Activated T-cell treated with anti-CD3 and anti-CD28 coated beads, Interleukin-2, amount 50 U/mL, for 72 hours (primary cell): ENCODE measurements around the gene MEIS2. TPM values are rescaled to one million over a fixed set of nuclear protein-coding genes. Genes with fewer than 3 reads are reported as not detected.

Experiments
- ATAC-seq, 2 donors: fragments of 150-1000 bp; cut with Tn5 transposase; replicated peaks in 1 of 2; 2 replicates each; pipeline ENCODE4 v1.10.0; 2021; ENCODE audit warnings: moderate library complexity in 2 of 2, mild to moderate bottlenecking in 1 of 2
- DNase-seq, 2 donors: peaks; one replicate each; pipeline ENCODE4 v3.0.0; 2021 to 2022; ENCODE audit warnings: mixed read lengths in 1 of 2
- H3K27ac Mint-ChIP-seq: one replicate; pipeline ENCODE4 v1.8.0; 2022; ENCODE audit warnings: mild to moderate bottlenecking, moderate library complexity, mixed read lengths
- H3K27me3 Mint-ChIP-seq: one replicate; pipeline ENCODE4 v1.8.0; 2022; ENCODE audit warnings: low read depth, mixed read lengths
- H3K36me3 Mint-ChIP-seq, 2 donors: one replicate each; pipeline ENCODE4 v1.8.0; 2022; ENCODE audit warnings: mixed read lengths in 2 of 2, mild to moderate bottlenecking in 1 of 2; ENCODE audit not compliant: insufficient read depth in 2 of 2
- H3K4me1 Mint-ChIP-seq: one replicate; pipeline ENCODE4 v1.8.0; 2022; ENCODE audit warnings: low read depth, mixed read lengths
- H3K4me3 Mint-ChIP-seq, 2 donors: one replicate each; pipeline ENCODE4 v1.8.0; 2022; ENCODE audit warnings: mild to moderate bottlenecking in 2 of 2, mixed read lengths in 2 of 2, moderate library complexity in 2 of 2
- H3K9me3 Mint-ChIP-seq, 2 donors: one replicate each; pipeline ENCODE4 v1.8.0; 2022; ENCODE audit warnings: mixed read lengths in 2 of 2
- total RNA-seq, 2 donors: library from RNA; stranded (reverse); gene quantifications; one replicate each; pipeline ENCODE4 v1.2.3, GENCODE V29; 2022

MEIS2 gene
- total RNA-seq, 2 donors from 2014 or later: 0.19 TPM; not detected in 1

GRCh38 chr15:37109168-37109871 lies 9.0 kb upstream of the MEIS2 start:
- Mint-ChIP-seq H3K36me3 (peaks cover 4 to 10% of the 10 kb centered on the region in 2 donors), H3K9me3 (no peaks in the 10 kb centered on the region), H3K4me3 (no peak overlapping the region), H3K27me3 (peaks cover 96% of the 10 kb centered on the region), H3K4me1 (peaks cover 10% of the 10 kb centered on the region), H3K27ac (no peak overlapping the region)
- DNase-seq: no peak
- ATAC-seq: no peak

DNA sequence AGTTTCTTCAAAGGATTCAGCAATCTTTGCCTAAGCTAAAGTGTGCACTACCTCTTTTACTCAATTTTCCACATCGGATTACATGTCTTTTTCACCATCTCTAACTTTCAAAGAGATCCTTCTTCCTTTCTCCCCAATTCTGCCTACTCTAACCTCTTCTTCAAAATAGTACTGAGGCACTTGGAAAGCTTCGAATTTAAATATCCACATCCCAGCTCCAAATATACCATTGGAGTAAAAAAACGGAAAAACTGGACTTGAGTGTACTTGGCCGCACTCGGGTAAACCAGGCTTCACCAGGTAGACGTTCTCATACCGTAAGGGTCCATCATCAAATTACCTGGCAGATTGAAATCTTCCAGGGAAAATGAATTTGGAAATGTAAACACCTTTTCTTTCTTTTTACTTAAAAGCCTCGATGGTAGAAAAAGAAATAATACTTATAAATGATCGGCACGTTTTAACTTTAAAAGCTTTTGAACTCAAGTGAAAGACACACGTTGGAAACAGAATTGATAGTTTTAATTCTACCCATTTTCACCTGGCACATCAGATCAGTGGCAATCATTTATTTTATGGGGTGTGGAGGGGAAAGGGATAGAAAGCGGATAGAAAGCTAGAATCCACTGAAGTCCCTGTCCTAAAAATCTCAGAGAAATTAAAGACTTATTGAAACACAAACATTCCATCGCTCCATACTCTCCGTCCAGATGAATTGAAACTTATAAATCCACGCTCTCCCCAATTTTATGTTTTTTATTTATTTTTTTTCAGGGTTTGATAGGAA lies 8.2 kb upstream of the MEIS2 start:
- Mint-ChIP-seq H3K36me3 (peaks cover 4 to 10% of the 10 kb centered on the region in 2 donors), H3K4me3 (no peak overlapping the region), H3K4me1 (peaks cover 10% of the 10 kb centered on the region), H3K27ac (no peak overlapping the region), H3K27me3 (peaks cover 96% of the 10 kb centered on the region), H3K9me3 (no peaks in the 10 kb centered on the region)
- DNase-seq (no peak), ATAC-seq (no peak)

GRCh38 chr15:37107744-37108380 lies 7.5 kb upstream of the MEIS2 start:
- Mint-ChIP-seq H3K36me3 (peaks cover 4 to 10% of the 10 kb centered on the region in 2 donors), H3K27ac (no peak overlapping the region), H3K4me1 (peaks cover 10% of the 10 kb centered on the region), H3K4me3 (no peak overlapping the region), H3K27me3 (peaks cover 93% of the 10 kb centered on the region), H3K9me3 (no peaks in the 10 kb centered on the region)
- ATAC-seq (no peak), DNase-seq (no peak)

DNA sequence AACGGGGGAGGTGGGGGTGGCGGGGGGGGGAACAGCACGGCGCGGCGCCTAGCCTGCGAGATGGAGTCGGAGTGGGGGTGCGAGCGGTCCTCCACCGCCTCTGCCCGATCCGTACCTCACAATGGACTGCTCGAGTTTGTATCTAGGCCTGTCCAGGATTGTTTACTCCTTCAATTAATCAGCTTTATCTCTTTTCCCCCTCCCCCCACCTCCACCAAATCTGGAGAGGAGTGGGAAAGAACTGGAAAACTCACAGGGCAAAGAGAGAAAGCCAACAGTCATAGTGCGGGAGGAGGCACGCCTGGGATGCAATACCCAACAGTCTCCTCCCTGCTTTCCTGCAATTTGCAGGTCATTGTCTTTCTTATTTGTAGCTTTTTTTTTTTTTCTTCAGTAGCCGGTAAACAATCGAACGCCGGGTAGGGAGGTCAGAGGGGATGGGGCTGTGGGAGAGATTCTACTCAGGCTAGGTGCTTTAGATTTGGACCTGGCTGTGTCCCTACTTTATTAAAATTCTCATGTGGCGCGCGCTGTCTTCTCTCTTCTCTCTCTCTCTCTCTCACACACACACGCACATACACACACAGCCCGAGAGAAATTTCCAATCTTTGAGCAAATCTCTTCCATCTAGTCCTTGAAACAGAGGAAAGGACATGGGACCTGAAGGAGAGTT lies 6.9 kb upstream of the MEIS2 start:
- DNase-seq: no peak
- Mint-ChIP-seq H3K4me3 (no peak overlapping the region), H3K36me3 (peaks cover 6 to 13% of the 10 kb centered on the region in 2 donors), H3K27ac (no peak overlapping the region), H3K27me3 (peaks cover 93% of the 10 kb centered on the region), H3K4me1 (peaks cover 16% of the 10 kb centered on the region), H3K9me3 (peaks cover 0 to 3% of the 10 kb centered on the region in 2 donors)
- no peak for ATAC-seq

GRCh38 chr15:37106490-37107001 lies 6.2 kb upstream of the MEIS2 start:
- Mint-ChIP-seq H3K36me3 (peaks cover 7 to 14% of the 10 kb centered on the region in 2 donors), H3K4me3 (no peak overlapping the region), H3K27me3 (peaks cover 92% of the 10 kb centered on the region), H3K9me3 (peaks cover 0 to 4% of the 10 kb centered on the region in 2 donors), H3K27ac (no peak overlapping the region), H3K4me1 (peaks cover 18% of the 10 kb centered on the region)
- ATAC-seq: no peak
- peak in 1 of 2 donors; percentile 39 for DNase-seq

- Mint-ChIP-seq H3K27ac (no peak overlapping the region), H3K9me3 (peaks cover 0 to 4% of the 10 kb centered on the region in 2 donors), H3K4me1 (peaks cover 16% of the 10 kb centered on the region), H3K27me3 (peaks cover 91% of the 10 kb centered on the region), H3K4me3 (no peak overlapping the region), H3K36me3 (peaks cover 11 to 12% of the 10 kb centered on the region in 2 donors)
- no peak for DNase-seq
- no peak for ATAC-seq
Observed at GRCh38 chr15:37105889-37106288, 5.5 kb upstream of the MEIS2 start.

DNA sequence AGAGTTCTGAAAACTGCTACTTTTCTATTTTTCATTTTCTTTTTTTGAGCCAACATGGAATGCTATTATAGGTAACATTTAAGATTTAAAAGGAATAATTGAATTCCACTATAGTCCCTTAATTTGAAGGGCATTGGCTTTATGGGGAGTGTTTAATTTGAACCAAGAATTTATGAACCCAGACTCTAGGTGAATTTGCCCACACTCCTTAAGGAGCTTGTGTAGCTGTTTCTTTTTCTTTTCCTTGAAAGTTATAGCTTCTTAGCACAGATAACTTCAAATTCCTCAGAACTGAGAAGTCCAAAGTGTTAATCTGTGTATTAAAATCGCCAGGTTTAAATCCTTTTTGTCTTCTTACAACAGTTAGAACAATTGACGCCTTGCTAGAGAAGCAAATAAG lies 4.7 kb upstream of the MEIS2 start:
- Mint-ChIP-seq H3K27me3 (peaks cover 91% of the 10 kb centered on the region), H3K4me1 (peaks cover 19% of the 10 kb centered on the region), H3K36me3 (peaks cover 15% of the 10 kb centered on the region in 2 donors), H3K4me3 (no peak overlapping the region), H3K9me3 (peaks cover 0 to 4% of the 10 kb centered on the region in 2 donors), H3K27ac (no peak overlapping the region)
- DNase-seq (no peak), ATAC-seq (no peak)

DNA sequence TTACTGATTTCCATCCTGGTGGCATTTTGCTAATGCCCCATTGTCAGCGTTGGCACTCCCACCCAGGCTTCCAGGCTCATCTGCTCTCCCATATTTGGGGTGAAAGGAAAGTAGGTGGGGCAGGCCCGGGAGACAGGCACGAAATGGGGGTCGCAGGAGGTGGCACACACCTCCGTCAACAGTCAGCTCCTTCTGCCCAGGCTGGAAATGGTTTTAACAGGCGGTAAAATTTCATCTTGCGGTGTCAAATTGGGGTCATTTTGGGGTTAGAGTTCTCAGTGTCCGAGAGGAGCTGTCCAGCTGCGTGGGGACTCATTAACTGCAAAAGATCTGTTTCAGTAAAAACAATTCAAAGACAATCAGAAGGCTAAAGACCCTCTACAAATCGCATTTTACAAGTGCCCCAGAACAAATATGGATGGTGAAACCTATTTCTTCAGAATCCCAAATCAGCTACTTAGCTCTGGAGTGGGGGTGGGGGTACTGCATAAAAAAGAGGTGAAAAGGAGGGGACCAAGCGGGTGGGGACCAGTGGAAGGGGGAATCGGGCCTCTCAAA lies 4.2 kb upstream of the MEIS2 start:
- no peak overlapping the region for H3K4me3 Mint-ChIP-seq
- H3K27me3 Mint-ChIP-seq: peaks cover 89% of the 10 kb centered on the region
- peaks cover 22% of the 10 kb centered on the region for H3K4me1 Mint-ChIP-seq
- H3K9me3 Mint-ChIP-seq: peaks cover 0 to 4% of the 10 kb centered on the region in 2 donors
- DNase-seq (no peak), ATAC-seq (no peak)
- H3K27ac Mint-ChIP-seq: no peak overlapping the region
- peaks cover 15% of the 10 kb centered on the region in 2 donors for H3K36me3 Mint-ChIP-seq

- DNase-seq: no peak
- ATAC-seq: no peak
- peaks cover 15% of the 10 kb centered on the region in 2 donors for H3K36me3 Mint-ChIP-seq
- peak overlapping the region; percentile 68 for H3K27ac Mint-ChIP-seq
- H3K27me3 Mint-ChIP-seq: peaks cover 89% of the 10 kb centered on the region
- no peak overlapping the region for H3K4me3 Mint-ChIP-seq
- peaks cover 28% of the 10 kb centered on the region for H3K4me1 Mint-ChIP-seq
- peaks cover 0 to 4% of the 10 kb centered on the region in 2 donors for H3K9me3 Mint-ChIP-seq
Observed at GRCh38 chr15:37103475-37104423, 3.4 kb upstream of the MEIS2 start.

GRCh38 chr15:37103163-37103435 lies 2.8 kb upstream of the MEIS2 start:
- H3K4me3 Mint-ChIP-seq: no peak overlapping the region

DNA sequence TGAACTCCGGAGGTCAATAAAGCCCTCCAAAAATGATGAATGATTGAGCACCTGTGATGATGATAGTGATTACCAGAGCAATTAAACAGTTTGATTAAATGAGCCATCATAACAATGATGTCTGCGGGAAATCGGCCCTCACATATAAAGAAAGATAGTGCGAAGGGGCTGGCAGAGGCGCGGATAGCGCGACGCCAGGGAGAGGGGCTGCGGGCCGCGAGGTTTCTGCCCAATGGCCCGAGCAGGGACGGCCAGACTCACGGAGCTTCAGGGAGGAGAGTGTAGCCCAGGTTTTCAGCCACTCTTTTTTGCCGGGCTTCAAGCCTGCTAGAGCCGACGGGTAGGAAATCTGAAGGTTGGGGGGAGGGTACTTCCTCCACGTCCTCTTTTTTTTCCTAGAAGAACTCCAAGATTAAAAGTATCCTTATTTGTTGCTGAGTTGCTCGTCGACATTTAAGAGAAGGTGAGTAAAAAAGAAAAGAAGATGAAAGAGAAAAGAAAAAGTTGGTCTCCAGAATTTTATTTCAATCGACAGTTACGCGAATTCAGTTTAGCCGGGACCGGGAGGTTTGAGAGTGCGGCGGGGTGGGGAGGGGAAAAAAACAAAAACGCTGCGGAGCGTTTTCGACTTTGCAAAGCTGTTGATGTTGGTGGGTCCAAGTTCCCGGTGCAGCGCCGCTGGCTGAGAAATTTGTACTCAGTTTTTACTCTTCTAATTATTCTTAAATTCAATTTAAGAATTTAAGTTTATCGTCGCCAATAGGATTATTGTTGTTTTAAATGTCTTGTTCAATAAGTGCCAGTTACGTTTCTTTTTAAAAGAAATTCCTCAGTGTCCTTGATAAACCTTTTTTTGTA lies 2.2 kb upstream of the MEIS2 start:
- peaks cover 0 to 4% of the 10 kb centered on the region in 2 donors for H3K9me3 Mint-ChIP-seq
- peaks cover 12 to 13% of the 10 kb centered on the region in 2 donors for H3K36me3 Mint-ChIP-seq
- peaks cover 89% of the 10 kb centered on the region for H3K27me3 Mint-ChIP-seq
- no peak for ATAC-seq
- no peak for DNase-seq
- peaks cover 39% of the 10 kb centered on the region for H3K4me1 Mint-ChIP-seq
- H3K27ac Mint-ChIP-seq: peak overlapping the region; percentile 47
- H3K4me3 Mint-ChIP-seq: peak overlapping the region; percentile 58 to 85

More at GRCh38 chr15:37103163-37103435, 2.8 kb upstream of the MEIS2 start:
- Mint-ChIP-seq H3K4me1 (peaks cover 33% of the 10 kb centered on the region), H3K36me3 (peaks cover 12 to 13% of the 10 kb centered on the region in 2 donors), H3K27ac (peak overlapping the region; percentile 68), H3K27me3 (peaks cover 89% of the 10 kb centered on the region), H3K9me3 (peaks cover 0 to 4% of the 10 kb centered on the region in 2 donors)
- DNase-seq (no peak), ATAC-seq (no peak)
